Stimulated activated CD8-positive, alpha-beta memory T cell treated with anti-CD3 and anti-CD28 coated beads, Interleukin-15, amount 100 ng/mL, for 48 hours (primary cell): ENCODE data around the gene TMIGD3.

Experiments
- DNase-seq, 2 donors: peaks; one replicate each; pipeline ENCODE4 v3.0.0-alpha.2; 2020; ENCODE audit warnings: low read depth in 2 of 2

TMIGD3 gene

GRCh38 chr1:111475701-111476100 lies 27.7 kb downstream of the TMIGD3 start:
- DNase-seq, result peak; percentile 33

DNA sequence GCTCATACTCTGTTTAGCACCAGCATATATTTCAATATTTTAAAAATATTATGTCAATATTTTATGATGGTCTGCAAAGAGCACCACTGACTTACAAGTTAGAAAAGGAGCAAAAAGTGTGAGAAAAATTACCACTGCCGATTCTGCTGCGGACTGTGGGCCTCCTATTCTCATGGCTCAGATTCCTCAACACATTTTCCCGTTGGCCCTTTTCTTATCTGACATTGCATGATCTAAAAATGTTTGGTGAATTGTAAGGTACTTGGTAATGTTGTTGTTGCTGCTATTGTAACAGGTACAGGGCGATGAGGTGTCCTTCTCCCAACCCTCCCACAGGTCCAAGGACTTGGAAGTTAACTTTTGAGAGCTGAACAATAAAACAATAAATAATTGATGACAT lies 28.9 kb downstream of the TMIGD3 start:
- DNase-seq, result no peak

- DNase-seq, result no peak
These were observed 29.3 kb downstream of the TMIGD3 start for GRCh38 chr1:111474106-111474505.

- no peak for DNase-seq
These were observed 31.9 kb downstream of the TMIGD3 start for GRCh38 chr1:111471538-111471937.

DNA sequence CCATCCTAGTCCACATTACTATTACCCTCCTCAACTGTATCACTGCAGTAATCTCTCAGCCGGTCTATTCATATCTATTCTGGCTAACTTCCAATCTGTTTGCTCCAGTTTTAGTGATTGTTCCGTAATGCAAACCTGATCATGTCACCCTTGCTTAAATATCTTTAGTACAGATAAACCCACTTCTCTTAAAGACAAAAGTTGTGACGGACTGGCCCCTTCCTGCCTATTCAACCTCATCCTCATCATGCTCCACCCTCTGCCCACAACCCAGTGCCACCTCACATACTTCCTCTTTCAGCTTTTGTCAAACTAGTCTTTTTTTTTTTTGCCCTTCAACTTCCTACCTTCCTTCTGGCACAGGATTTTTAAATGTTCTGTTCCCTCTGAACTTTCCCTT lies 32.4 kb downstream of the TMIGD3 start:
- DNase-seq, result peak; percentile 42 to 43

DNA sequence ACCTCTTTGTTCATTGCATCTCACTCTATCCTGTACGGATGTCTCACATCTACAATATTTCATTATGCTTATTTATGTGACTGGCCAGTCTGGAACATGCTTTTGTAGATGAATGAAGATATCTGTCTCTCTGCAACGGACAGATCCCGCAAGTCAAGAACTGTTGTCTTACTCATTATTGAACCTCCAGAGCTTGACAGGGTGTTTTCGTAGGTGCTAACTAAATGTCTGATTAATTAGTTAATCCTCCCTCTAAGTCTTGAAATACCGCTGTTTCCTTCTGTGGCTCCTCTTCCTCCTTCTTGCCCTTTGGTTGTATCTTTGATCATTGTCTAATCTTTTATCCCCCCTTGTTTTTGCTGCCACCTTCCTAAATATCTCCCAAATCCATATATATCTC lies 32.8 kb downstream of the TMIGD3 start:
- DNase-seq, result no peak

GRCh38 chr1:111469539-111469938 lies 33.9 kb downstream of the TMIGD3 start:
- DNase-seq, result no peak

- DNase-seq, result no peak
These were observed 34.7 kb downstream of the TMIGD3 start for GRCh38 chr1:111468717-111469100.

DNA sequence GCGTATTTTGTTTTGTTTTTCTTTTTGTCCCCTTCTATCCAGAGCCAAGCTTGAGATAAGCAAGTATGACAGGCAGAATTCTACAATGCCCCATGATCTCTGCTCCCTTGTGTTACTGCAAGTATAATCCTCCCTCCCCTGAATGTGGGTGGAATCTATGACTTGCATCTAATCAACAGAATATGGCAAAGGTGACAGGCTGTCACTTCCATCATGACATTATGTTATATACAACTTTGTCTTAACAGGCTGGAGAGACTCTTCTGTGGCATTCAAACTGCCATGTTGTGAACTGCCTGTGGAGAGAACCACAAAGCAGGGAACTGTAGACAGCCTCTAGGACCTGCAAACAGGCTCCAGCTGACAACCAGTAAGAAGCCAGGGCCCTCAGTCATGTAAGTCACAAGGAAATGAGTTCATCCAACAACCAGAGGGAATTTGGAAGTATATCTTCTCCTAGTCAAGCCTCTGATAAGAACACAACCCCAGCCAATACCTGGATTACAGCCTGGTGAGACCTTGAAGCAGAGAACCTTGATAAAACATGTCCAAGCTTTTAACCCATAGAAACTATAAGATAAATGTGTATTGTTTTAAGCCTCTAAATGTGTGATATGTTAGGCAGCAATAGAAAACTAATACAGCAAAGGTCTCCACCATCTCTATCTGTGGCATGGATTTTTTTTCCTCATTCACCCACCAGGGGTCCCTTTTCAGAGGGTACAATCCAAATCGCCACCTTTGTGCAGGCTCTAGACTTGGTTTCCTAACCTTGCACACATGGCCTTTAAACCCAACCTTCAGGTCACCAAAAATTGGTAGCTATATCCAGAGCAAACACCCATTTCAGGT lies 35.3 kb downstream of the TMIGD3 start:
- no peak for DNase-seq

DNA sequence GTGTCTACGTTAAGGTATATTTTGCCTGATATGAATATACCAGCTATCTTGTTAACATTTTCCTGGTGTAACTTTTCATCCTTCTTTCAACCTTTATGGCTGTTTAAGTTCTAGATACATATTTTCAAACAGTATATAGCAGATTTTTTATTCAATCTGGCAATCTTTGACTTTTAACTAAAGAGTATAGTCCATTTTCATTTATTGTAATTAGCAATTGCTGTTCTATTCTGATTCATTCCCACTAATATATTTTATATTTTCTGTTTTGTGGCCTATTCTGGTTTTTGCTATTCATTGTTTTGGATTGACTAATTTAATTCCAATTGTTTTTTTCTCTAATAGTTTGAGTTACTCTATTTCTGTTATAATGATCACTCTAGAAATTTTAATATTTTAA lies 37.0 kb downstream of the TMIGD3 start:
- DNase-seq, result no peak

DNA sequence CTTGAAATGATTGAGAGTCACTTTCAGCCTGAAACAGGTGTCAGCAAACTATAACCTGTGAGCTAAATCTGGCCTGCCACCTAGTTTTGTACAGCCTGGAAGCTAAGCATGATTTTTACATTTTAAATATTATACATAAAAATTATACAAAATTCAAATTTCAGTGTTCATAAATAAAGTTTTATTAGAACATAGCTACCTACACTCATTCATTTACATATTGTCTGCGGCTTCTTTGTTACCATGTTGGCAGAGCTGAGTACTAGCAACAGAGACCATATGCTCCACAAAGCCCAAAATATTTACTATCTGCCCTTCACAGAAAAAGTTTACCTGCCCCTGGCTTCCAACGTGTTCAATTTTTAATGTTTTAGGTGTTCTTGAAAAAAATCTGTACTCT lies 37.7 kb downstream of the TMIGD3 start:
- DNase-seq, result no peak

DNA sequence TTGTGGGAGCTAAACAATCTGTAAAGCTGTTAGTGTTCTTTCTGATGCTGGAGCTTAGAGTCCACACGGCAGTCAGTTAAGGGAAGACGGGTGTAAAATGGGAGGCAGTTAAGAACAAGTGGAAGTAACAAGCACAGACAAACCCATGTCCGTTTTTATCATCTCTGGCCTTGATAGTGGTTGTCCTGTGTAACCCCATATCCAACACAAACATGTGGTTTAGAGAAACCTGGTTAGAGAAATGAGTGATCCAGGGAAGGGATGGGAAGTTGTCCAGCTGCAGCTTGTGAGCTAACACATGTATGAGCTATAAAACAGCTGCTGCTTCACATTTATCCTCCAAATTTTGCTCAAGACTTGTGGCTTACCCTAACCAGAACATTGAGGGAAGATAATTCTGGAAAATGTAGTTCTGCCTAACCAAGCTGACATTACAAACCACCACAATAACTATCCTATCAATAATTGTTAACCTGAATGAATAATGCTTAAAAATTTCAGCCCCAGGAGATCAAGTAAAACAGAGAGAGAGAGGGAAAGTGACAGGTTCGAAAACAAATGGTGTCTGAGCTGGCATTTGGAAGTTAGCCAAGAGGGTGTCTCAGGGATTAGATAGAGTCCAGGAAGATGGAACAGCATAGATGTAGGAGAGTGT lies 40.3 kb downstream of the TMIGD3 start:
- DNase-seq, result no peak

- no peak for DNase-seq
These were observed 40.9 kb downstream of the TMIGD3 start for GRCh38 chr1:111462370-111463028.

GRCh38 chr1:111461765-111462164 lies 41.7 kb downstream of the TMIGD3 start:
- no peak for DNase-seq

GRCh38 chr1:111455642-111456031 lies 47.8 kb downstream of the TMIGD3 start:
- DNase-seq, result no peak

GRCh38 chr1:111454859-111455641 lies 48.4 kb downstream of the TMIGD3 start:
- no peak for DNase-seq

DNA sequence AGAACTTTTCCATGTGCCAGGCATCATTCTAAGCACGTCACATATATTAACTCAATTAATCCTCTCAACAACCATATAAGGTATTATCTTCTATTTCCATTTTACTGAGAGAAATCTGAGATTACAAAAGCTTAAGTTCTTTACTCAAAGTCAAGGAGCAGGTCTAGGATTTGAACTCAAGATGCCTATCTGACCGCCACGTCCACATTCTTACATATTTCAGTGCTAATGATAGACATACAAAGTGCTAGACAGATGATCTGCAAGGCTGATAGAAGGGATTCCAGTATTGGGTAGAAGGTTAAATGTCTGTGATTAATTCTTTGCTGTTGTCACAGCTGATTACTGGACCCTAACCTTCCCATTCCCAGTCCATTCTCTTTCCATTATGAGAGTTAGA lies 49.7 kb downstream of the TMIGD3 start:
- DNase-seq, result no peak

DNA sequence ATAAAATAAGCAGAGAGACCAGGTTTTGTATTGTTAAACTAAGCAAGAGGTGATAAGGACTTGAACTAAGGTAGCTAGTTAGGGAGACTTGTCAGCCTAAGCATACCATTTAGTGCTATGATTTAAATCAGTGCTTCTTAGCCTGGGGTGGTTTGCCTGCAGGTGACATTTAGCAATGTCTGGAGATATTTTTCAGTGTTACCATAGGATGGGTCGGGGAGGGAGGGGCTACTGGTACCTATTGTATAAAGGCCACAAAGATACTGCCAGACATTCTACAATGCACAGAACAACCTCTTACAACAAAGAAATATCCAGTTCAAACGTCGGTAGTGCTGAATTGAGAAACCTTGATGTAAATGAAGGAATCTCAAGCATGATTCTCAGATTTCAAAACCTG lies 50.9 kb downstream of the TMIGD3 start:
- DNase-seq, result no peak

GRCh38 chr1:111450185-111450584 lies 53.2 kb downstream of the TMIGD3 start:
- no peak for DNase-seq

GRCh38 chr1:111449703-111450017 lies 53.8 kb downstream of the TMIGD3 start:
- no peak for DNase-seq

DNA sequence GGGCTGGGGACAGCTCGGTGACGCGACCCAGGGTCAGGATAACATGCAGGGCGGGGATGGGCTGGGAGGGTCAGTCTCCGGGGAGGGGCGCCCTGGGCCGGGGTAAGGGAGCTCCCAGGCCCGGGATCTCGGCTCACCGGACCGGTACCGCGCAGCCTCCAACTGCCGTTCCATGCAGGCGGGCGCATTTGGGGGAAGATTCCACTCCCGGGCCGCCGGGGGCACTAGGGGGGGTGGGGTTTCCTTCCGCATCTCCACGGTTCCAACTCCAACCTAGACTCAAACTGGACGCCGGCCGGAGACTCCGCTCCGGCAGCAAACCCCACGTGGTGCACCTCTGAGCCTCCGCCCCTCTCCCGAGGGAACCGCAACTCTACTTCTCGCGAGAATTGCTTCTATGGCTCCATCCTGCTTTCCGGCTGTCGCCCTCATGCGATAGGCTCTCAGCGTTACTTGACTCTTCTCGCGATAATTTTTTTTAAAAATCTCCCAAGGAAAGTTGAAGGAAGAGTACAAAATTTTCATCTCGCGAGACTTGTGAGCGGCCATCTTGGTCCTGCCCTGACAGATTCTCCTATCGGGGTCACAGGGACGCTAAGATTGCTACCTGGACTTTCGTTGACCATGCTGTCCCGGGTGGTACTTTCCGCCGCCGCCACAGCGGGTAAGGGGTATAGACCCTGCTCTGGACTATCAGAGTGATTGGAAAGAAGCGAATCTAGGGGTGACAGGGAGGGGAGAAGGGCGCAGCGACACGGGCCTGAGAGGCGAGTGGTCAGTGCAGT lies 54.3 kb downstream of the TMIGD3 start, which contains the start of the genes ATP5PB and WDR77:
Gene ATP5PB, plus strand, starts transcription at position 547 of the 785 bp plus-strand sequence. Its CDS starts 78 bp downstream, at position 625.
Gene WDR77, minus strand, starts transcription at position 339 of the 785 bp plus-strand sequence. Its CDS starts 87 bp downstream, at position 252.
- peak; percentile 85 to 88 for DNase-seq
